Measurements from ENCODE around the gene CCDC88C. TPM values are rescaled to one million over a fixed set of nuclear protein-coding genes. Genes with fewer than 3 reads are reported as not detected.

CCDC88C gene
- total RNA-seq, 2 donors from 2014 or later = 4.0 to 4.4 TPM

GRCh38 chr14:91282954-91283645 is 134.5 kb downstream of the CCDC88C start:
- Histone ChIP-seq H3K27me3 (no peaks in the 10 kb centered on the region), H3K4me3 (no peak overlapping the region), H3K4me1 (peaks cover 0 to 25% of the 10 kb centered on the region in 2 donors), H3K9me3 (no peaks in the 10 kb centered on the region), H3K27ac (no peak overlapping the region), H3K36me3 (no peaks in the 10 kb centered on the region)
- no peak for TF ChIP-seq CTCF (IDR thresholded peaks at IDR 0.05)
- DNase-seq (ENCODE audit: low spot score) = no peak

- H3K4me3 ChIP-seq = no peak overlapping the region
- no peaks in the 10 kb centered on the region for H3K27me3 ChIP-seq
- no peaks in the 10 kb centered on the region for H3K9me3 ChIP-seq
- H3K27ac ChIP-seq = no peak overlapping the region
- no peak for TF ChIP-seq CTCF (IDR thresholded peaks at IDR 0.05)
- no peak for DNase-seq (ENCODE audit: low spot score)
- H3K4me1 ChIP-seq = peaks cover 0 to 25% of the 10 kb centered on the region in 2 donors
- H3K36me3 ChIP-seq = no peaks in the 10 kb centered on the region
These were observed 136.3 kb downstream of the CCDC88C start for GRCh38 chr14:91281346-91281745.

GRCh38 chr14:91280129-91280528 is 137.5 kb downstream of the CCDC88C start:
- Histone ChIP-seq H3K9me3 (no peaks in the 10 kb centered on the region), H3K27me3 (no peaks in the 10 kb centered on the region), H3K4me1 (peaks cover 0 to 22% of the 10 kb centered on the region in 2 donors), H3K4me3 (no peak overlapping the region), H3K27ac (no peak overlapping the region), H3K36me3 (no peaks in the 10 kb centered on the region)
- no peak for DNase-seq (ENCODE audit: low spot score)
- TF ChIP-seq CTCF (IDR thresholded peaks at IDR 0.05) = no peak

GRCh38 chr14:91279354-91279753 is 138.3 kb downstream of the CCDC88C start:
- Histone ChIP-seq H3K4me1 (peaks cover 0 to 14% of the 10 kb centered on the region in 2 donors), H3K4me3 (no peak overlapping the region), H3K36me3 (no peaks in the 10 kb centered on the region), H3K27me3 (no peaks in the 10 kb centered on the region), H3K9me3 (no peaks in the 10 kb centered on the region), H3K27ac (no peak overlapping the region)
- no peak for TF ChIP-seq CTCF (IDR thresholded peaks at IDR 0.05)
- DNase-seq (ENCODE audit: low spot score) = no peak

GRCh38 chr14:91278383-91278715 is 139.3 kb downstream of the CCDC88C start:
- no peak for TF ChIP-seq CTCF (IDR thresholded peaks at IDR 0.05)
- H3K4me1 ChIP-seq = peaks cover 0 to 4% of the 10 kb centered on the region in 2 donors

More at GRCh38 chr14:91278383-91278715, 139.3 kb downstream of the CCDC88C start:
- DNase-seq (ENCODE audit: low spot score) = no peak
- Histone ChIP-seq H3K4me3 (no peak overlapping the region), H3K27ac (no peak overlapping the region), H3K36me3 (no peaks in the 10 kb centered on the region), H3K27me3 (no peaks in the 10 kb centered on the region), H3K9me3 (no peaks in the 10 kb centered on the region)

Measured in right atrium auricular region (tissue), 2 donors.